Urothelium cell line (cell line): Measurements from ENCODE around the gene DDI2.
"Not testable (repeated sequence)": the region's sequence is repeated elsewhere in the genome, so short reads cannot be mapped to it uniquely, and the experiment has no call there.

ENCODE experiments used
- DNase-seq: peaks from one replicate; pipeline ENCODE4 v3.0.0; 2011; ENCODE audit warnings: low spot score, mixed read lengths
- FAIRE-seq: peaks from 2 replicates; lab custom pipeline; 2011; peaks lifted over from hg19 to GRCh38; lab: Jason Lieb, UNC

Gene DDI2

GRCh38 chr1:15633756-15634420 is 16.6 kb downstream of the DDI2 start:
- DNase-seq (no peak), FAIRE-seq (no peak)

GRCh38 chr1:15636436-15636835 is 19.2 kb downstream of the DDI2 start:
- FAIRE-seq (no peak), DNase-seq (no peak)

GRCh38 chr1:15637826-15638225 is 20.6 kb downstream of the DDI2 start:
- DNase-seq (no peak), FAIRE-seq (no peak)

GRCh38 chr1:15639262-15639661 is 22.0 kb downstream of the DDI2 start:
- no peak for FAIRE-seq
- no peak for DNase-seq

- FAIRE-seq (no peak), DNase-seq (no peak)
Measured at GRCh38 chr1:15639931-15640330, 22.7 kb downstream of the DDI2 start.

- DNase-seq (no peak), FAIRE-seq (no peak)
Measured at GRCh38 chr1:15640667-15641066, 23.4 kb downstream of the DDI2 start.

- DNase-seq: no peak
- FAIRE-seq: no peak
Measured at GRCh38 chr1:15649937-15650336, 32.7 kb downstream of the DDI2 start.

- FAIRE-seq (no peak), DNase-seq (no peak)
Measured at GRCh38 chr1:15650433-15650832, 33.2 kb downstream of the DDI2 start.

- not testable (repeated sequence) for DNase-seq, FAIRE-seq
Measured at GRCh38 chr1:15652130-15652529, 34.9 kb downstream of the DDI2 start.

GRCh38 chr1:15654091-15654690 is 36.9 kb downstream of the DDI2 start:
- no peak for DNase-seq
- FAIRE-seq: no peak

- FAIRE-seq: no peak
Measured at GRCh38 chr1:15656464-15656863, 39.2 kb downstream of the DDI2 start.

GRCh38 chr1:15657021-15657420 is 39.8 kb downstream of the DDI2 start:
- no peak for FAIRE-seq

More at GRCh38 chr1:15656464-15656863, 39.2 kb downstream of the DDI2 start:
- no peak for DNase-seq

GRCh38 chr1:15660151-15660550 is 42.9 kb downstream of the DDI2 start:
- no peak for FAIRE-seq

More at GRCh38 chr1:15657021-15657420, 39.8 kb downstream of the DDI2 start:
- no peak for DNase-seq

GRCh38 chr1:15662477-15662876 is 45.2 kb downstream of the DDI2 start:
- FAIRE-seq: no peak
- no peak for DNase-seq

More at GRCh38 chr1:15660151-15660550, 42.9 kb downstream of the DDI2 start:
- no peak for DNase-seq

- no peak for FAIRE-seq
- no peak for DNase-seq
Measured at GRCh38 chr1:15663925-15664324, 46.7 kb downstream of the DDI2 start.

- FAIRE-seq (no peak), DNase-seq (no peak)
Measured at GRCh38 chr1:15667362-15667761, 50.1 kb downstream of the DDI2 start.

GRCh38 chr1:15668089-15668754 is 51.0 kb downstream of the DDI2 start:
- no peak for DNase-seq

GRCh38 chr1:15669074-15669473 is 51.8 kb downstream of the DDI2 start:
- FAIRE-seq (no peak), DNase-seq (no peak)

More at GRCh38 chr1:15668089-15668754, 51.0 kb downstream of the DDI2 start:
- FAIRE-seq: no peak

GRCh38 chr1:15669864-15670263 is 52.6 kb downstream of the DDI2 start:
- DNase-seq (no peak), FAIRE-seq (no peak)

GRCh38 chr1:15671430-15671829 is 54.2 kb downstream of the DDI2 start:
- FAIRE-seq (no peak), DNase-seq (no peak)

GRCh38 chr1:15674386-15675159 is 57.3 kb downstream of the DDI2 start:
- DNase-seq (no peak), FAIRE-seq (no peak)
